Heart left ventricle (tissue), 16 donors: ENCODE data around the gene KHDC3L. TPM values are rescaled to one million over a fixed set of nuclear protein-coding genes. Genes with fewer than 3 reads are reported as not detected.

Source experiments
- ATAC-seq, 4 donors: fragments of 200-7000 bp; cut with Tn5 transposase; one replicate each; pipeline ENCODE4 v1.9.1; 2020 to 2022; ENCODE audit warnings: moderate library complexity in 4 of 4, mild to moderate bottlenecking in 3 of 4, moderate number of reproducible peaks in 1 of 4
- DNase-seq, 5 donors: peaks; one replicate each; pipeline ENCODE4 v3.0.0-alpha.2; 2020
- H3K27ac ChIP-seq, 12 donors: fragments of 200-600 bp; sonication (generic) in 4 of 12; one replicate each; pipeline versions ENCODE4 v1.5.0 to v1.8.0; 2016 to 2022; ENCODE audit warnings: mild to moderate bottlenecking in 2 of 12
- H3K27me3 ChIP-seq, 9 donors: fragments of 200-600 bp; sonication (generic) in 2 of 9; one replicate each; pipeline versions ENCODE4 v1.5.1 to v1.8.0; 2016 to 2022; ENCODE audit warnings: mild to moderate bottlenecking in 3 of 9
- H3K36me3 ChIP-seq, 9 donors: fragments of 200-600 bp; sonication (generic) in 2 of 9; one replicate each; pipeline versions ENCODE4 v1.5.0 to v1.8.0; 2018 to 2022; ENCODE audit warnings: mild to moderate bottlenecking in 2 of 9
- H3K4me1 ChIP-seq, 12 donors: fragments of 200-600 bp; sonication (generic) in 4 of 12; one replicate each; pipeline versions ENCODE4 v1.5.0 to v1.8.0; 2016 to 2022; ENCODE audit warnings: mild to moderate bottlenecking in 3 of 12
- H3K4me3 ChIP-seq, 12 donors: fragments of 200-600 bp; sonication (generic) in 4 of 12; one replicate each; pipeline versions ENCODE4 v1.5.0 to v1.8.0; 2017 to 2022; ENCODE audit warnings: mild to moderate bottlenecking in 9 of 12, moderate library complexity in 4 of 12
- H3K9me3 ChIP-seq, 12 donors: fragments of 200-600 bp; sonication (generic) in 4 of 12; one replicate each; pipeline versions ENCODE4 v1.5.0 to v1.8.0; 2016 to 2022; ENCODE audit warnings: mild to moderate bottlenecking in 1 of 12
- POLR2A ChIP-seq, 2 donors: fragments of 450-650 bp; IDR thresholded peaks; one replicate each; pipeline ENCODE4 v1.6.1; 2017; ENCODE audit warnings: antibody characterized with exemption in 2 of 2, mild to moderate bottlenecking in 2 of 2, moderate library complexity in 2 of 2
- WGBS, 4 donors: extraction: QIAGEN DNeasy Blood & Tissue Kit in 2 of 4; methylation state at CpG; one replicate each; pipeline versions ENCODE4 v1.1.5 to v1.1.7; 2013 to 2018; 5-methylcytosine and 5-hydroxymethylcytosine counted together
- intact Hi-C, 10 donors: fragments of 100-400 bp; cut with DNase I; formaldehyde crosslinking; loops; one replicate each; pipeline versions ENCODE4 v1.11.1 to v1.14.2; 2022
- polyA plus RNA-seq, 2 donors: library from polyadenylated mRNA; stranded (reverse); fragments of 200-250 nt; gene quantifications; one replicate each; pipeline ENCODE4 v1.2.3, GENCODE V29; 2013
- total RNA-seq, 9 donors: library from RNA; depleted of rRNA in 2 of 9; stranded (reverse); fragments of >200 nt in 2 of 9; fragmentation: NEBNext Ultra II Directional in 3 of 9; extraction: Animal tissue kit (Norgen Biotek cat#: 25700) in 3 of 9; gene quantifications; one replicate each; pipeline versions ENCODE4 v1.1.0 to v1.2.4, GENCODE V29; 2016 to 2023
- TF ChIP-seq, protein P1 (sequence below), 12 donors: fragments of 200-600 bp; sonication (generic) in 4 of 12; IDR thresholded peaks; one replicate each; pipeline versions ENCODE4 v1.5.0 to v1.8.0; 2018 to 2022; ENCODE audit warnings: antibody characterized with exemption in 12 of 12, mild to moderate bottlenecking in 5 of 12
- donor health status: ischemic (EF 13 %, LVEDD 7.1; RV severe dilation, severe dysfunction).
- donor health status: healthy with polysubstance abuse.
- donor health status: DM: no; HTN: yes; CAD: no.
- donor health status: DM: no; HTN: no; CAD: no.
- donor health status: ischemic (EF 25% LVEDD 6.9; RV normal size, moderate dysfunction).
- donor health status: ischemic (EF 25% LVEDD 5.7; RV mildly dilated, moderate dysfunction).
- donor health status: healthy.
- donor health status: DM: yes; HTN: yes; CAD: no.
- donor health status: ischemic (EF 35%, LVEDD 5.7; RV mildly dilated, moderate dysfunction).
- donor health status: nonischemic (EF 11% LVEDD 7.7; RV severe dilation, severe dysfunction).
- donor health status: DM: yes; HTN: yes; CAD: no.
- donor health status: PGD.
- donor health status: ischemic (EF 29% LVEDD 5.4; RV normal size, mild dysfunction).
- donor health status: nonischemic (EF 23%, LVEDD 6.1; RV moderate dilation, normal function).

The KHDC3L gene
- total and polyA plus RNA-seq, 11 donors, result not detected

DNA sequence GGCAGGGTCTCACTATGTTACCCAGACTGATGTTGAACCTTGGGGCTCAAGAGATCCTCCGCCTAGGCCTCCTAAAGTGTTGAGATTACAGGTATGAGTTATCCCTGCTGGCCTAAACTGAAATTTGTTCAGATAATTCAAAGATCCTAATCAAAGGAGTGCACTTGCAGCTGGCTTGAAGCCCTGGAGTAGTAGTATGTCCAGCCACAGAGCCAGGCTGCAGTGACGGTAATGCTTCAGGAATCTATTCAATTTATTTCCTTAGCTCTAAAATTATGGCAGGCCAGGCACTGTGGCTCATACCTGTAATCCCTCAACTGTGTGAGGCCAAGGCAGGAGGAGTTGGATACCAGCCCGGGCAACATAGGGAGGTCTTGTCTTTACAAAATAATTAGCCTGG is 30.8 kb downstream of the KHDC3L start:
- no peak for DNase-seq
- TF ChIP-seq, protein P1, sequence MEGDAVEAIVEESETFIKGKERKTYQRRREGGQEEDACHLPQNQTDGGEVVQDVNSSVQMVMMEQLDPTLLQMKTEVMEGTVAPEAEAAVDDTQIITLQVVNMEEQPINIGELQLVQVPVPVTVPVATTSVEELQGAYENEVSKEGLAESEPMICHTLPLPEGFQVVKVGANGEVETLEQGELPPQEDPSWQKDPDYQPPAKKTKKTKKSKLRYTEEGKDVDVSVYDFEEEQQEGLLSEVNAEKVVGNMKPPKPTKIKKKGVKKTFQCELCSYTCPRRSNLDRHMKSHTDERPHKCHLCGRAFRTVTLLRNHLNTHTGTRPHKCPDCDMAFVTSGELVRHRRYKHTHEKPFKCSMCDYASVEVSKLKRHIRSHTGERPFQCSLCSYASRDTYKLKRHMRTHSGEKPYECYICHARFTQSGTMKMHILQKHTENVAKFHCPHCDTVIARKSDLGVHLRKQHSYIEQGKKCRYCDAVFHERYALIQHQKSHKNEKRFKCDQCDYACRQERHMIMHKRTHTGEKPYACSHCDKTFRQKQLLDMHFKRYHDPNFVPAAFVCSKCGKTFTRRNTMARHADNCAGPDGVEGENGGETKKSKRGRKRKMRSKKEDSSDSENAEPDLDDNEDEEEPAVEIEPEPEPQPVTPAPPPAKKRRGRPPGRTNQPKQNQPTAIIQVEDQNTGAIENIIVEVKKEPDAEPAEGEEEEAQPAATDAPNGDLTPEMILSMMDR (IDR thresholded peaks at IDR 0.05), result no peak
- TF ChIP-seq POLR2A (IDR thresholded peaks at IDR 0.05), result no peak
- intact Hi-C loops, result no loop called here
- no peak overlapping the region for H3K4me3 ChIP-seq
- H3K27me3 ChIP-seq, result no peaks in the 10 kb centered on the region
- ATAC-seq, result no peak
- H3K36me3 ChIP-seq, result no peaks in the 10 kb centered on the region
- peaks cover 0 to 11% (median 0%) of the 10 kb centered on the region in 12 donors for H3K4me1 ChIP-seq
- H3K9me3 ChIP-seq, result no peaks in the 10 kb centered on the region
- WGBS, 4 donors, result 89 to 93% (median 93%) methylated on average over 3 of the region's 3 CpGs
- no peak overlapping the region for H3K27ac ChIP-seq

DNA sequence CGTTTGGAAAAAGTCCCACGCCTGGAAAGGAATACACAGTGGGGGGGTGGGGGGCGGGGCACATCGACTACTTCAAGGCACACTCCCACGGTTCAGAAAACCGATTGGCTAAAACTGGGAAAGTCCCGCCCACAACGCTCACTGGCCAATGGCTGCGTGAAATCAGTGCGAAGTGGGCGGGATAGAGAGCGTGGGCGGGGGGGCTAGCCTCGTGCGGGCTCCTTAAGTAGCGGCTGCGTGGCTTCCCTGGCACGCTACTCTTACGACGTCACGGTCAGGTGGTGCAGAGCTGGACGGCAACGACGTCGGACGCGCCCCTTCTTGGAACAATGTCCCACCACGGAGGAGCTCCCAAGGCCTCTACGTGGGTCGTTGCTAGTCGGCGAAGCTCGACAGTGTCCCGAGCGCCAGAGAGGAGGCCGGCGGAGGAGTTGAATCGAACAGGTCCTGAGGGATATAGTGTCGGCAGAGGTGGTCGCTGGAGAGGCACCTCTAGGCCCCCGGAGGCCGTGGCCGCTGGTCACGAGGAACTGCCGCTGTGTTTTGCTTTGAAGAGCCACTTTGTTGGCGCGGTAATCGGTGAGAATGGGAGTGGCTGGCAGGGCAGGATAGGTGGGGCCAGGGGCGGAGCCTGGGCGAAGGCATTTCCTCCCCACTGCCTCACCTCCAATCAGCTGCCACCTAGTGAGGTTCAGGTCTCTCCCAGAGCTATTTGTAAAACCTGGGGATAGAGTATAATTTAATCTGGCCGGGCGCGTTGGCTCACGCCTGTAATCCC is 32.3 kb downstream of the KHDC3L start, which contains the start of gene DDX43:
Gene DDX43, plus strand, starts transcription at position 252 of the 778 bp plus-strand sequence. Its CDS starts 78 bp downstream, at position 330.
- H3K27ac ChIP-seq, result peak within 1 kb of the TSS in 3 of 12 donors; percentile 40 to 80 (median 58)
- H3K36me3 ChIP-seq, result no peaks in the 10 kb centered on the region
- DNase-seq (peak in 4 of 5 donors; percentile 28 to 80 (median 42)), ATAC-seq (peak; percentile 51 to 94 (median 74))
- 63 to 81% (median 78%) methylated on average over 53 to 54 of the region's 54 CpGs for WGBS, 4 donors
- intact Hi-C loops, result no loop called here
- no peaks in the 10 kb centered on the region for H3K4me1 ChIP-seq
- no peaks in the 10 kb centered on the region for H3K9me3 ChIP-seq
- H3K27me3 ChIP-seq, result no peaks in the 10 kb centered on the region
- no peak for TF ChIP-seq POLR2A (IDR thresholded peaks at IDR 0.05)
- TF ChIP-seq, protein P1 (IDR thresholded peaks at IDR 0.05), result no peak
- H3K4me3 ChIP-seq, result peak within 1 kb of the TSS in 8 of 12 donors; percentile 15 to 62 (median 42)

DNA sequence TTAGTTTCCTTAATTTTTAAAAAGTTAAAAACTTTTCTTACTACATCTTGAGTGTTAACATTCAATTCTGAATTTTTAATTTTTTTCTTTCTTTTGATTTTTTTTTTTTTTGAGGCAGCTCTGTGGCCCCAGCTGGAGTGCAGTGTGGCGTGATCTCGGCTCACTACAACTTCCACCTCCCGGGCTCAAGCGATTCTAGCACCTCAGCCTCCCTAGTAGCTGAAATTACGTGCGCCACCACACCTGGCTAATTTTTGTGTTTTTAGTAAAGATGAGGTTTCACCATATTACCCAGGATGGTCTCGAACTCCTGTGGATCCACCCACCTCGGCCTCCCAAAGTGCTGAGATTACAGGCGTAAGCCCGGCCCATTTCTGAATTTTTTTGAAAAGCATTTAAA is 33.4 kb downstream of the KHDC3L start:
- no peak overlapping the region for H3K4me3 ChIP-seq
- H3K9me3 ChIP-seq, result no peaks in the 10 kb centered on the region
- ATAC-seq (no peak), DNase-seq (no peak)
- H3K36me3 ChIP-seq, result no peaks in the 10 kb centered on the region
- WGBS, 4 donors, result 95 to 96% (median 96%) methylated on average over 10 of the region's 10 CpGs
- TF ChIP-seq, protein P1 (IDR thresholded peaks at IDR 0.05), result no peak
- no peak for TF ChIP-seq POLR2A (IDR thresholded peaks at IDR 0.05)
- intact Hi-C loops, result no loop called here
- H3K27me3 ChIP-seq, result no peaks in the 10 kb centered on the region
- no peak overlapping the region for H3K27ac ChIP-seq
- H3K4me1 ChIP-seq, result no peaks in the 10 kb centered on the region

DNA sequence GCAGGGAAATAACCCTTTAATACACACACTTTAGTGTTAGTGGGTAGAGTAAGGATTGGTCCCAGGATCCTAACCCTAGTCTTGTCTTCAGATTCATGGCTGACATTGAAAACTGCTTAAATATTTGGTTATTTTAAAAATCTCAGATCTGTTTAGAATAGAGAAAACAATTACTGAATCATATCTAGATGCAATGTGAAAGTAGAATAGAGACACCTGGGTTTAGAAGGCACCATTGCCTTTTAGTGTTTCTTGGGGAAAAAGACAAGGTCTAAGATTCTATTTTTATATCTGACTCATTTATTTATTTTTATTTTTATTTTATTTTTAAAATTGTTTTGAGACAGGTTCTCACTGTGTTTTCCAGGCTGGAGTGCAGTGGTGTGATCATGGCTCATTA is 38.2 kb downstream of the KHDC3L start:
- Histone ChIP-seq H3K27ac (no peak overlapping the region), H3K4me1 (no peaks in the 10 kb centered on the region), H3K9me3 (no peaks in the 10 kb centered on the region), H3K4me3 (no peak overlapping the region), H3K36me3 (no peaks in the 10 kb centered on the region), H3K27me3 (no peaks in the 10 kb centered on the region)
- DNase-seq (no peak), ATAC-seq (no peak)
- TF ChIP-seq POLR2A (IDR thresholded peaks at IDR 0.05), result no peak
- TF ChIP-seq, protein P1 (IDR thresholded peaks at IDR 0.05), result no peak
- intact Hi-C loops, result no loop called here
